ENCODE data around the gene ZSWIM6.

ZSWIM6 gene

GRCh38 chr5:61352612-61353156 is 20.6 kb downstream of the ZSWIM6 start:
- H3K27me3 ChIP-seq (ENCODE audit: low read length) = no peaks in the 10 kb centered on the region
- no peaks in the 10 kb centered on the region for H3K79me2 ChIP-seq (ENCODE audit: insufficient read depth, low read length)
- H4K20me1 ChIP-seq (ENCODE audit: low read depth, low read length) = peaks cover 3% of the 10 kb centered on the region; the same call in 1 of the 2 replicates
- H3K9me2 ChIP-seq (replicated peaks; ENCODE audit: insufficient read depth, low read length) = no peaks in the 10 kb centered on the region
- no peak overlapping the region for H3K4me2 ChIP-seq (ENCODE audit: low read depth, low read length, poor library complexity, severe bottlenecking)
- TF ChIP-seq CTCF (IDR thresholded peaks at IDR 0.05; ENCODE audit: insufficient read depth, low read length, poor library complexity, severe bottlenecking) = no peak
- TF ChIP-seq EZH2phosphoT487 (conservative IDR thresholded peaks at IDR 0.05; ENCODE audit: low read length) = no peak
- no peaks in the 10 kb centered on the region for H3F3A ChIP-seq (ENCODE audit: insufficient read depth)
- no peak overlapping the region for H2AFZ ChIP-seq (ENCODE audit: low read depth, low read length, severe bottlenecking)
- H3K9me3 ChIP-seq (ENCODE audit: insufficient read depth, low read length) = peaks cover 8% of the 10 kb centered on the region; the same call in 1 of the 2 replicates
- H3K9ac ChIP-seq (ENCODE audit: low read length) = no peak overlapping the region
- no peak overlapping the region for H3K4me3 ChIP-seq (ENCODE audit: insufficient read depth, low read length, poor library complexity, severe bottlenecking)
- no peaks in the 10 kb centered on the region for H3K36me3 ChIP-seq (ENCODE audit: low read length)
- H3K27ac ChIP-seq (ENCODE audit: low read depth, low read length) = no peak overlapping the region

GRCh38 chr5:61353293-61353692 is 21.2 kb downstream of the ZSWIM6 start:
- no peak overlapping the region for H3K27ac ChIP-seq (ENCODE audit: low read depth, low read length)
- no peak overlapping the region for H3K9ac ChIP-seq (ENCODE audit: low read length)
- no peak overlapping the region for H3K4me2 ChIP-seq (ENCODE audit: low read depth, low read length, poor library complexity, severe bottlenecking)
- peaks cover 3% of the 10 kb centered on the region; the same call in 1 of the 2 replicates for H4K20me1 ChIP-seq (ENCODE audit: low read depth, low read length)
- TF ChIP-seq CTCF (IDR thresholded peaks at IDR 0.05; ENCODE audit: insufficient read depth, low read length, poor library complexity, severe bottlenecking) (no peak), EZH2phosphoT487 (conservative IDR thresholded peaks at IDR 0.05; ENCODE audit: low read length) (no peak)
- no peaks in the 10 kb centered on the region for H3F3A ChIP-seq (ENCODE audit: insufficient read depth)
- H3K4me3 ChIP-seq (ENCODE audit: insufficient read depth, low read length, poor library complexity, severe bottlenecking) = no peak overlapping the region
- H2AFZ ChIP-seq (ENCODE audit: low read depth, low read length, severe bottlenecking) = no peak overlapping the region
- no peaks in the 10 kb centered on the region for H3K27me3 ChIP-seq (ENCODE audit: low read length)
- H3K9me3 ChIP-seq (ENCODE audit: insufficient read depth, low read length) = peaks cover 8% of the 10 kb centered on the region; the same call in 1 of the 2 replicates
- no peaks in the 10 kb centered on the region for H3K36me3 ChIP-seq (ENCODE audit: low read length)
- no peaks in the 10 kb centered on the region for H3K79me2 ChIP-seq (ENCODE audit: insufficient read depth, low read length)
- H3K9me2 ChIP-seq (replicated peaks; ENCODE audit: insufficient read depth, low read length) = no peaks in the 10 kb centered on the region

DNA sequence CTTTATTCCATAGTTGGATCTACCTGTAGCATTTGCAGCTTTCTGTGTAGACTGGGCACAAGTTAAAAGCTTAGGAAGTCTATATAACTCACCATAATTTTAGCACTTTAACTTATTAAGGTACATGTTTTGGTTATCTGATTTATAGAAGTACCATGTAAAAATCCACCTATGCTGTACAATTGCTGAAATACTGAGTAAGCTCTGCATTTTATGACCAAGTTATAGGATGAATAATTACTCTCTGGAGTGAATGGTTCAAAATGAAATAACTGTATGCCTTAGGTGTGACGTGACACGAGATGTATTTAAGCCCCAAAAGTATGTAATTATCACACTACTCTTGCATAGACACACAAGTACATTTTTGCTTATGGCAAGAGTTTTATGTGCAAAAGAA is 22.1 kb downstream of the ZSWIM6 start:
- Histone ChIP-seq H3K27me3 (ENCODE audit: low read length) (no peaks in the 10 kb centered on the region), H3K27ac (ENCODE audit: low read depth, low read length) (no peak overlapping the region), H3K9me2 (replicated peaks; ENCODE audit: insufficient read depth, low read length) (no peaks in the 10 kb centered on the region), H3K79me2 (ENCODE audit: insufficient read depth, low read length) (no peaks in the 10 kb centered on the region), H3F3A (ENCODE audit: insufficient read depth) (no peaks in the 10 kb centered on the region), H3K36me3 (ENCODE audit: low read length) (no peaks in the 10 kb centered on the region), H3K9ac (ENCODE audit: low read length) (no peak overlapping the region), H4K20me1 (ENCODE audit: low read depth, low read length) (peaks cover 3% of the 10 kb centered on the region; the same call in 1 of the 2 replicates), H3K9me3 (ENCODE audit: insufficient read depth, low read length) (peaks cover 8% of the 10 kb centered on the region; the same call in 1 of the 2 replicates), H3K4me3 (ENCODE audit: insufficient read depth, low read length, poor library complexity, severe bottlenecking) (no peak overlapping the region), H3K4me2 (ENCODE audit: low read depth, low read length, poor library complexity, severe bottlenecking) (no peak overlapping the region), H2AFZ (ENCODE audit: low read depth, low read length, severe bottlenecking) (no peak overlapping the region)
- TF ChIP-seq CTCF (IDR thresholded peaks at IDR 0.05; ENCODE audit: insufficient read depth, low read length, poor library complexity, severe bottlenecking) (no peak), EZH2phosphoT487 (conservative IDR thresholded peaks at IDR 0.05; ENCODE audit: low read length) (no peak)
